OCI-LY1 (cell line): Measurements from ENCODE around the gene PARD3.

Experiments
- H2AFZ ChIP-seq: fragments of 200-600 bp; sonication (generic), shearing (Covaris generic); 2 replicates; pipeline ENCODE4 v1.6.0; 2014; ENCODE audit warnings: antibody characterized with exemption, mild to moderate bottlenecking, low read length
- H3F3A ChIP-seq: fragments of 200-600 bp; sonication (generic), shearing (Covaris generic); 2 replicates; pipeline ENCODE4 v1.6.0; 2014; ENCODE audit warnings: mild to moderate bottlenecking, antibody characterized with exemption, low read length, moderate library complexity; ENCODE audit not compliant: insufficient read depth
- H3K27ac ChIP-seq: fragments of 200-600 bp; sonication (generic); 2 replicates; pipeline ENCODE4 v1.5.1; 2014; ENCODE audit warnings: low read length, mixed run types, mild to moderate bottlenecking, low read depth; ENCODE audit not compliant: poor library complexity, severe bottlenecking
- H3K27me3 ChIP-seq: fragments of 200-600 bp; sonication (generic); 2 replicates; pipeline ENCODE4 v1.6.0; 2014; ENCODE audit warnings: antibody characterized with exemption, mild to moderate bottlenecking, low read length, moderate library complexity; ENCODE audit not compliant: insufficient read depth
- H3K36me3 ChIP-seq: fragments of 200-600 bp; sonication (generic); 2 replicates; pipeline ENCODE4 v1.6.1; 2014; ENCODE audit warnings: mild to moderate bottlenecking, antibody characterized with exemption, low read length, moderate library complexity, mixed read lengths; ENCODE audit not compliant: insufficient read depth
- H3K4me1 ChIP-seq: fragments of 200-600 bp; sonication (generic); 2 replicates; pipeline ENCODE4 v1.5.1; 2014; ENCODE audit warnings: mild to moderate bottlenecking, low read length, moderate library complexity; ENCODE audit not compliant: insufficient read depth, severe bottlenecking
- H3K4me2 ChIP-seq: fragments of 200-600 bp; sonication (generic), shearing (Covaris generic); 2 replicates; pipeline ENCODE4 v1.6.1; 2014; ENCODE audit warnings: low read length
- H3K4me3 ChIP-seq: fragments of 200-600 bp; sonication (generic); 2 replicates; pipeline ENCODE4 v1.5.1; 2014; ENCODE audit warnings: low read length, low read depth, mild to moderate bottlenecking, mixed read lengths; ENCODE audit not compliant: poor library complexity, severe bottlenecking
- H3K79me2 ChIP-seq: fragments of 200-600 bp; shearing (Covaris generic); 2 replicates; pipeline ENCODE4 v1.6.1; 2016; ENCODE audit warnings: mixed run types, low read length, mixed read lengths; ENCODE audit not compliant: insufficient read depth
- H3K9ac ChIP-seq: fragments of 200-600 bp; sonication (generic), shearing (Covaris generic); 2 replicates; pipeline ENCODE4 v1.6.1; 2014; ENCODE audit warnings: mild to moderate bottlenecking, low read length, mixed read lengths
- H3K9me2 ChIP-seq: fragments of 200-600 bp; sonication (generic), shearing (Covaris generic); 2 replicates; pipeline ENCODE4 v1.6.1; 2014; ENCODE audit warnings: low read depth, mild to moderate bottlenecking, low read length, mixed read lengths
- H3K9me3 ChIP-seq: fragments of 200-600 bp; shearing (Covaris generic); 2 replicates; pipeline ENCODE4 v1.6.1; 2014; ENCODE audit warnings: low read length, mixed read lengths
- H4K20me1 ChIP-seq: fragments of 200-600 bp; sonication (generic), shearing (Covaris generic); 2 replicates; pipeline ENCODE4 v1.6.0; 2016; ENCODE audit warnings: mild to moderate bottlenecking, low read length; ENCODE audit not compliant: insufficient read depth
- EZH2 ChIP-seq: fragments of 200-600 bp; sonication (generic), shearing (Covaris generic); IDR thresholded peaks from 2 replicates; pipeline ENCODE4 v1.8.0; 2017; ENCODE audit warnings: borderline replicate concordance, mixed run types, mild to moderate bottlenecking, antibody characterized with exemption, low read length, moderate library complexity, mixed read lengths
- TF ChIP-seq, protein P1 (sequence below): fragments of 200-600 bp; sonication (generic), shearing (Covaris generic); IDR thresholded peaks from 2 replicates; pipeline ENCODE4 v1.5.1; 2017; ENCODE audit warnings: mild to moderate bottlenecking, antibody characterized with exemption, low read length, moderate library complexity, mixed read lengths

PARD3 gene

DNA sequence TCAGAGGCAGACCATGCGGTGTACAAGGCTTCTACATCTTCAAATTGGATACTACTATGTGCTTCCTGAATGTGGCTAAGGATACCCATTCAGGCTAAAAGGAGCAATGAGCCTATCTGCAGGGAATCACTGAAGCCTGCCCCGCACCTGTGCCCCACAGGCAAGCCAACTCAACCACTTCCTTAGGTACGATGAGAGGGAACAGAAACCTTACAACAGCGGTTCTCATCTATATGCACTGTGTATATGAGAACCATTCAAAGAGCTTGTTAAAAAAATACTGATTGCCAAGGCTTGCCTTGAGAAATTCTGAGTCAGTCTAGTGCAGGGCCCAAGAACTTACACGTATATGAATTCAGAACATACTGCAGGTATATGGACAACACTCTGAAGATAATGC is 679.6 kb downstream of the PARD3 start:
- Histone ChIP-seq H3K27ac (no peak overlapping the region), H3K27me3 (no peaks in the 10 kb centered on the region), H3K9me3 (no peaks in the 10 kb centered on the region), H3K9me2 (no peaks in the 10 kb centered on the region), H3F3A (no peaks in the 10 kb centered on the region), H3K4me3 (no peak overlapping the region), H3K36me3 (no peaks in the 10 kb centered on the region), H2AFZ (no peak overlapping the region), H3K79me2 (no peaks in the 10 kb centered on the region), H4K20me1 (no peaks in the 10 kb centered on the region), H3K9ac (no peak overlapping the region), H3K4me1 (no peaks in the 10 kb centered on the region), H3K4me2 (no peak overlapping the region)
- TF ChIP-seq EZH2: no peak
- TF ChIP-seq, protein P1, sequence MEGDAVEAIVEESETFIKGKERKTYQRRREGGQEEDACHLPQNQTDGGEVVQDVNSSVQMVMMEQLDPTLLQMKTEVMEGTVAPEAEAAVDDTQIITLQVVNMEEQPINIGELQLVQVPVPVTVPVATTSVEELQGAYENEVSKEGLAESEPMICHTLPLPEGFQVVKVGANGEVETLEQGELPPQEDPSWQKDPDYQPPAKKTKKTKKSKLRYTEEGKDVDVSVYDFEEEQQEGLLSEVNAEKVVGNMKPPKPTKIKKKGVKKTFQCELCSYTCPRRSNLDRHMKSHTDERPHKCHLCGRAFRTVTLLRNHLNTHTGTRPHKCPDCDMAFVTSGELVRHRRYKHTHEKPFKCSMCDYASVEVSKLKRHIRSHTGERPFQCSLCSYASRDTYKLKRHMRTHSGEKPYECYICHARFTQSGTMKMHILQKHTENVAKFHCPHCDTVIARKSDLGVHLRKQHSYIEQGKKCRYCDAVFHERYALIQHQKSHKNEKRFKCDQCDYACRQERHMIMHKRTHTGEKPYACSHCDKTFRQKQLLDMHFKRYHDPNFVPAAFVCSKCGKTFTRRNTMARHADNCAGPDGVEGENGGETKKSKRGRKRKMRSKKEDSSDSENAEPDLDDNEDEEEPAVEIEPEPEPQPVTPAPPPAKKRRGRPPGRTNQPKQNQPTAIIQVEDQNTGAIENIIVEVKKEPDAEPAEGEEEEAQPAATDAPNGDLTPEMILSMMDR: no peak

DNA sequence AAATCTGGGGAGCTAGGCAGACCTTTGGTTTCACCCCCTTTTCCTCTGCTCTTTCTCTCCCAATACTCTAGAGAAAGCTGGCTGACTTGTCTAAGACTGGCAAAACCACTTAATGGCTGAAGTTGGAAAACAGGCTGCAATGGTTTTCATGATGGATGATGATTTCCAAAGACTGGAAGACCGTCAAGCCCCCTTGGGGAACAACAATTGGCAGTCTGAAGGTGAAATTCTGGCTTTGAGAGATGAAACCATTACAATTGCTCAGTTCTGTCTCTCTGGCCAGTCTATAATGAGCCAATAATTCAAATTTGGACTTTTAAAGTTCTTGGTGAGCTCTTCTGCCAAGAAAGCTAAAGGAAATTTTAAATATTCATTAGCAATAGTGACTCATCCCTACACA is 680.5 kb downstream of the PARD3 start:
- no peaks in the 10 kb centered on the region for H3K36me3 ChIP-seq
- TF ChIP-seq, protein P1: no peak
- no peak for TF ChIP-seq EZH2
- no peaks in the 10 kb centered on the region for H3K79me2 ChIP-seq
- no peak overlapping the region for H3K4me2 ChIP-seq
- H3K4me3 ChIP-seq: no peak overlapping the region
- H2AFZ ChIP-seq: no peak overlapping the region
- no peaks in the 10 kb centered on the region for H3F3A ChIP-seq
- H3K27ac ChIP-seq: no peak overlapping the region
- no peaks in the 10 kb centered on the region for H3K4me1 ChIP-seq
- no peaks in the 10 kb centered on the region for H3K9me2 ChIP-seq
- H3K27me3 ChIP-seq: no peaks in the 10 kb centered on the region
- no peaks in the 10 kb centered on the region for H3K9me3 ChIP-seq
- H3K9ac ChIP-seq: no peak overlapping the region
- H4K20me1 ChIP-seq: no peaks in the 10 kb centered on the region

DNA sequence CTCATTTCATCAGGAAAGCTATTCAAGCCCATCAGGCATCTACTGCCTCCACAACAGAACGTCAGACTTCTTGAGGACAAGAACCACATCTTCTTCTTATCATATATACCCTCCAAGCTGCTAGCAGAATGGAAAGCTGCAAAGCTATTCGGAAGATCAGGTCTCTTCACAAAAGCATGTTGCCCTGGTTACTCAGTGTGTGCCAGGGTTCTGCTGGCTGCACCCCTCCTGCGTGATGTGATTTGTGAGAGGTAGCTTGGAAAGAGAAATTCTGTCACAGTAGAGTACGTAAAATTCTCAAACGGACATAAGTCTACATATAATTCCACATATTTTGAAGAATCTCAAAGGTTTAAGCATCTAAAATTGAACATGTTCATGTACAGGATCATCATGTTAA is 681.7 kb downstream of the PARD3 start:
- Histone ChIP-seq H3K9me2 (no peaks in the 10 kb centered on the region), H3K79me2 (no peaks in the 10 kb centered on the region), H4K20me1 (no peaks in the 10 kb centered on the region), H2AFZ (no peak overlapping the region), H3K9me3 (no peaks in the 10 kb centered on the region), H3K4me2 (no peak overlapping the region), H3K27ac (no peak overlapping the region), H3K4me1 (no peaks in the 10 kb centered on the region), H3F3A (no peaks in the 10 kb centered on the region), H3K9ac (no peak overlapping the region), H3K36me3 (no peaks in the 10 kb centered on the region), H3K27me3 (no peaks in the 10 kb centered on the region), H3K4me3 (no peak overlapping the region)
- TF ChIP-seq EZH2: no peak
- TF ChIP-seq, protein P1: no peak
